ENCODE data around the gene C12orf76.
"Not testable (repeated sequence)": the region's sequence is repeated elsewhere in the genome, so short reads cannot be mapped to it uniquely, and the experiment has no call there.

C12orf76 gene

GRCh38 chr12:110048242-110049027 lies at the start of gene C12orf76:
Gene C12orf76, minus strand, starts transcription at chr12:110048522. Its CDS starts 27 bp downstream, at chr12:110048495.
- peak; percentile 92 to 93 for DNase-seq

- no peak for DNase-seq
These were observed 45.4 kb upstream of the C12orf76 start for GRCh38 chr12:110093631-110094311.

GRCh38 chr12:110091136-110091711 lies 42.9 kb upstream of the C12orf76 start:
- no peak for DNase-seq

GRCh38 chr12:110090266-110091135 lies 42.2 kb upstream of the C12orf76 start:
- DNase-seq, result no peak

GRCh38 chr12:110088936-110089335 lies 40.6 kb upstream of the C12orf76 start:
- DNase-seq, result no peak

GRCh38 chr12:110088216-110088615 lies 39.9 kb upstream of the C12orf76 start:
- DNase-seq, result not testable (repeated sequence)

- DNase-seq, result no peak
These were observed 36.1 kb upstream of the C12orf76 start for GRCh38 chr12:110084314-110085015.

- DNase-seq, result no peak
These were observed 32.1 kb upstream of the C12orf76 start for GRCh38 chr12:110080410-110080809.

GRCh38 chr12:110079477-110080400 lies 31.4 kb upstream of the C12orf76 start:
- peak; percentile 82 for DNase-seq

GRCh38 chr12:110077800-110078199 lies 29.5 kb upstream of the C12orf76 start:
- no peak for DNase-seq

GRCh38 chr12:110075880-110076279 lies 27.6 kb upstream of the C12orf76 start:
- DNase-seq, result no peak

- no peak for DNase-seq
These were observed 25.8 kb upstream of the C12orf76 start for GRCh38 chr12:110074089-110074488.

GRCh38 chr12:110073049-110073831 lies 24.9 kb upstream of the C12orf76 start:
- peak; percentile 53 to 60 for DNase-seq

- DNase-seq, result not testable (repeated sequence)
These were observed 24.3 kb upstream of the C12orf76 start for GRCh38 chr12:110072636-110073035.

- DNase-seq, result no peak
These were observed 23.6 kb upstream of the C12orf76 start for GRCh38 chr12:110071967-110072366.

GRCh38 chr12:110071504-110071903 lies 23.2 kb upstream of the C12orf76 start:
- DNase-seq, result no peak

GRCh38 chr12:110068654-110069053 lies 20.3 kb upstream of the C12orf76 start:
- no peak for DNase-seq

- DNase-seq, result not testable (repeated sequence)
These were observed 19.8 kb upstream of the C12orf76 start for GRCh38 chr12:110068115-110068514.

GRCh38 chr12:110067531-110067930 lies 19.2 kb upstream of the C12orf76 start:
- no peak for DNase-seq

- DNase-seq, result peak in 1 of 2 experiments; percentile 44
These were observed 17.2 kb upstream of the C12orf76 start for GRCh38 chr12:110065540-110065939.

All from activated T-cell treated with anti-CD3 and anti-CD28 coated beads, Interleukin-2, amount 50 U/mL, for 48 hours (primary cell).